CD4-positive, alpha-beta T cell treated with Interleukin-15 for 1 hour (primary cell): ENCODE results near the gene MRRF.

ENCODE experiments used
- DNase-seq: peaks from one replicate; pipeline ENCODE4 v3.0.0-alpha.2; 2020

The MRRF gene

DNA sequence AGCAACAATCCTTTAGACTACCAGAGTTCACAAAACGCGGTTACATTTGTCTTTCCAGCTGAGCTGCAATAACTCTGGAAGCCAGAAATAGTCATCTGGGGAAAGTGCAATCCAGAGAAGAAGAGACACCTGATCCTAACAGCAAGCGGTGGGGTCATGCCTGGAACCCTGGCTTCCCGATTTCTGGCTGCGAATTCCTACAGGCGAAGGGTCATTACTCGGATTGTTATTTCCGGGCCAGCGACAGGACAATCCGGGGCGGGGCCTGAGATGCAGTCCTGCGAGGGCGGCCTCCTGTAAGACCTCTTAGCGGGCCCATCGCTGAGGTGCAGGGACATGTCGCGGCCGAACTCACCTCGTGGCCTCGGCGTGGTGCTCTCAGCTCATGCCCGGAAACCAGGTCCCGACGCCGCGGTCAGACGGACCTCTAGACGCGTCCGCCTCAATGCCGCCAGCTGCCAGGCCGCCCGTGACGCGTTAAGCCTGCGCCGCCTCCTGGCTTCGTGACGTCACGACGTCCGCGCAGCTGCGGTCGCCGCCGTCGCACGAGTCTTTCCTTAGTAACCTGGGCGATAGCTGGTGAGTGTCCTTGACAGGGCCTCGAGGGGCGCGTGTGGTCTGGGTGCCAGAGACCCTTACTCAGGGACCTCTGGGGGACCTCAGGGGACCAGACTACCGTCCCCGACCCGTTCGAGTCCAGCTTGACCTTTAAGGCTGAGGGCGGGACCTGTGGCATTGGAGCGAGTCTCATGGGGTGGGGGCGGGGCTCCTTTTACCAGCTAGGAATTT is at the start of gene MRRF, which contains the start of gene RBM18:
Gene MRRF, plus strand, starts transcription at position 523 of the 789 bp plus-strand sequence. CDS start 6,010 bp downstream, outside the sequence.
Gene RBM18, minus strand, starts transcription at position 481 of the 789 bp plus-strand sequence. CDS start 3,348 bp downstream, outside the sequence.
- DNase-seq, result peak; percentile 90

DNA sequence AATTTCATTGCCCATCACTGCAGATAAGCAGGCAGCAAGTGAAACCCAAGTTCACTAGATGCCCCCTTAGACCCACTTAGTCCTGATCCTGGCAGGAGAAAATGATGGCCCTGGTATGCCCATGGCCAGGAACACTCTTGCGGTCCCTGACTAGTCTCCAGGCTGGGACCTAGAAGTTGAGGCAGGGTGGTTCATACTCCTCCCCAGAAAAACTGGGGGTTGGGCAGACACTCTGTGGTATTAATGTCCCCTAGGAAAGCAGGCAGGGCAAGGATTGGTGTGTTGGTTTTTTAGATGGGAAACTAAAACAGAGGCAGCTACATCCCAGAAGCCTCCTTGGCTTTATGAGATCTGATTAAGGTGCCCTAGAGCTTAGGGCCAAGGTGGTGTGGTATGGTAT is 49.0 kb upstream of the MRRF start:
- DNase-seq, result no peak

DNA sequence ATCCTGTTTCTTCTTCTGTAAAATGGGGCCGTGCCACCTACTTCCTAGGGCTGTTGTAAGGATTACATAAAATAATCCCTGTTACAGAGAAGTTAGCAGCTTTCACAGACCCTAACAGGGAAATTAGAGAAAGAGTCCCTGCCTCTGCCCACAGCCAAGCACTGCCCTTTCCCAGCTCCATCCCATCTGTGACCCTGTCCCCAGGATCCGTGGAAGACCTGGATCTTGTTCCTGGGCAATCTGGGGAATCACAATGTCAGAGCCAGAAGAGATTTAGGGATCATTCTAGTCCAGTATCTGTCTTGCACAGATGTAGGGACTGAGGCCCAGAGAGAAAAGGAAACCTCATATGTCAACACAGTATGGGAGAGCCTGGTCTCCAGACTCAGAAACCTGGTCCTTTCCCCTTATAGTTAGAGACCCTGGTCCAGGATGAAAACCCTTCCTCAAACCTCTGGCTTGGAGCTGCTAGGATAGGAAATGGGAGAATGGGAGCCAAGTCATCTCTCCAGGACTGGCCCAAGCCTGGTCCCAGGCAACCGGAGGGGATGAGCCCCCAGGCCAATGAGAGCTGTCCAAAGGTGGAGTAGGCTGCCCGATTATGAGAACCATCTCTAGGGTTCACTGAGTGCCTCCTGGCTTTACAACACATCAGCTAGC is 48.4 kb upstream of the MRRF start:
- DNase-seq, result no peak

DNA sequence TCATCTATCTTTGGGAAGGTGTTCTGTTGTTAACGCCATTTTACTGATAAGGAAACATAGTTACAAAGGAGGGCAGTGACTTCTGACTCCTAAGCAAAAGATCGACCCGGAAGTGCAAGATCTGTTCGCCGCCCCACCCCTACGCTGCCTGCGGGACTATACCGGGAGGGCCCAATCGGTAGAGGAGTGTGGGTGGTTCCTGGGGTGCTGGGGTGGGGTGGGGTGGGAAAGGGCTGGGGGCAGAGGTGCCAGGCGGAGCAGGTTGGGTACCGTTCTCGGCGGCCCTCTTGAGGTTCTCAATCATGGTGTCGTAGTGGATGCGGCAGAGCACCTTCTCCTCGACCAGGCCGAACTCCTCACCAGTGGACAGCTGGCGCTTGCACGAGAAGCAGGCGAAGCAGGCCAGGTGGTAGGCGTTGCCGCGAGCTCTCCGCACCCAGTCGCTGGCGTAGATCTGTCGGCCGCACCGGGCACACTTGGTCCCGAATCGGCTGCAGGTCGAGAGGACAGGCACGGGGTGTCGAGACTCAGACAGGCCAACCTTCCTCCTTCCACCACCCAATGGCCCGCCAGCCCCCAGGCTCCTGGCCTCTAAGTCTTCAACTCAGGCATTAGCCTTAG is 47.8 kb upstream of the MRRF start:
- no peak for DNase-seq

DNA sequence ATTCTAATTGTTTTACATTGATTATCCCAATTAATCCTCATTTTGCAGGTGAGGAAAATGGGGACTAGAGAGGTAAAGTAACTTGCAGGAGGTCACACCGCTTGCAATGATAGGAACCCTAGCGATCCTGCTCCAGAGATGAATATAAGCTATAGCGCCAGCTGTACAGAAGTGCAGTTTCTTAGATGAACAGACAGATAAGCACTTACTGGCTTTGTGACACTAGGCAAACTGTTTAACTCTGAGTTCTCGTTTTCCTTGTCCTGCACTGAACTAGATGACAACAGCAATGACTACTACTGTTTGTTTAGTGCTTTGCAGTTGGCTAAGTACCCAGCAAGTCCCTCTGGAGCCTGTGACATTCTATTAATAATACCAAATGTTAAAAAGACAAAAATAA is 47.0 kb upstream of the MRRF start:
- DNase-seq, result no peak

DNA sequence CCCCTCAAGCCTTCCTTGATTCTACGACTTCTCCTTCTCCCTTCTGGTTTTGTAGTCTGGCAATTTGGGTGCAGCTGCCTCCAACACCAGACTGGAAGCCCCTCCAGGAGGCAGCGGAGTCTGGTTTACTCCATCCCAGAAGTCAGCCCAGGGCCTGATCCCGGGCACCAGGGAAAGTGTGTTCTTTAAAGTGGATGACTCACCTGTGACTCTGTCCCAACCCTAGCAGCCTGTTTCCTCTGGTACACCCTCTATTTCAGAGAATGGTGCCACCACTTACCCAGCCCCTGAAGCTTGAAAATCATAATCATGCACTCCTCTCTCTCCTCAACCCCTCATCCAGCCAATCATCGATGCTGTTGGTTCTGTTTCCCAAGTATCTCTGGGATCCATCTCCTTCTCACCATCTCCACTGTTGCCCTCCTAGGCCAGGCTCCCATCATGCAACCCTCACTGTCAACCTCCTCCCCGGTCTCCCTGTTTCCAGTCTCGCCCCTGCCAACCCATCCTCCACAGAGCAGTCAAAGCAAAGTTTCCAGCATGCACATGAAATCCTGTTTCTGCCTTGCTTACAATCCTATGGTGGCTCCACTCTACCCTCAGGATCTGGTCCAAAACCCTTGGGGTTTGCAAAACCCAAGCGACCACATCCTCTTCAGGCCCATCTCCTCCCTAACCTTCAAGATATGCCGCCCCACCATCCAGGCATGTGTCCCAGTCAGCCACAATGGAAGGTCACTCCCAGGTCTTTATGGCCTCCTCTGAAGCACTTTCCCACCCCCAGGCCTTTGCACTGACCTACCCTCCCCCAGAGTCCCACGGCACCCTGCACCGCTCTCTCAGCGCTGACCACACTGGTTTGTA is 46.4 kb upstream of the MRRF start:
- no peak for DNase-seq

DNA sequence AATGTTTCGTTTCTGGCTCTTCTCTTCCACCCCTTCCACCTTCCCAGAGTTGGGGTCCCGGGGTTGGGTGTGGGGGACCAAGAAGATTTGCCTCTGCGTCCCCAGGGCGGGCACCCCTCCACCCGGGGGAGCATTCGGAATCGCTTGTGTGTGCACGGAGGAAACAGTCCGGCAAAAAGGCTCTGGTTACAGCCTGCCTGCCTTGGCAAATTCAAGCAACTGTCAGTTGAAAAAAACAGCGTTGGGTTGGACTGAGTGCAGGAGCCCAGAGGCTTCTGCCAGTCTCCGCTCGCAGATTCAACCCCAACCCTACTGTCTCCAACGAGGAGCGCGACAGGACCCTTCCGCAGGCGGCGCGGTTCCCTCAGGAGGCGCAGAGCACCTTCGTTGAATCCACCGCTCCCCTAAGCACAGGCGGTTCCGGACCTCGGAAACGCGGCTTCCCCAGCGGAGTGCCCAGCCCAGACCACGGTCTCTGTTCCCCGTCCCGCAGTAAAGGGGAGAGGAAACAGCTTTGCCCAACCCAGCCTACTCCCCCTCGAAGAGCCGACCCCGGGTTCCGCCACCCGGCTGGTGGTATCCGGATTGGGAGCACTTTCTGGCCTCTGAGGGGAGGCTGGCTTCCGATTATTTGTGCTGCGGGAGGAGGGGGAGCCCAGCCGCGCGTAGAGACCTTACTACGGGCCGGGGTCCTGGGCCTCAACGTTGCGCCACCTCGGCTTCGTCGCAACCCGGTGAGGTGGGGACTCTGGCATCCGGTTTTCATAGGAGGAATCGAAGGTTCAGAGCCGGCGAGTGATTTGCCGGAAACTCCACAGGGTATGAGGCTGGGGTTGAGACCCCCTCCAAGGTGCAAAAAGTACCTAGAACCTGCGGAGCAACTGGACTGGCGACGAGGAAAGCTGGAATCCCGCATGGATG is 45.5 kb upstream of the MRRF start:
- no peak for DNase-seq

DNA sequence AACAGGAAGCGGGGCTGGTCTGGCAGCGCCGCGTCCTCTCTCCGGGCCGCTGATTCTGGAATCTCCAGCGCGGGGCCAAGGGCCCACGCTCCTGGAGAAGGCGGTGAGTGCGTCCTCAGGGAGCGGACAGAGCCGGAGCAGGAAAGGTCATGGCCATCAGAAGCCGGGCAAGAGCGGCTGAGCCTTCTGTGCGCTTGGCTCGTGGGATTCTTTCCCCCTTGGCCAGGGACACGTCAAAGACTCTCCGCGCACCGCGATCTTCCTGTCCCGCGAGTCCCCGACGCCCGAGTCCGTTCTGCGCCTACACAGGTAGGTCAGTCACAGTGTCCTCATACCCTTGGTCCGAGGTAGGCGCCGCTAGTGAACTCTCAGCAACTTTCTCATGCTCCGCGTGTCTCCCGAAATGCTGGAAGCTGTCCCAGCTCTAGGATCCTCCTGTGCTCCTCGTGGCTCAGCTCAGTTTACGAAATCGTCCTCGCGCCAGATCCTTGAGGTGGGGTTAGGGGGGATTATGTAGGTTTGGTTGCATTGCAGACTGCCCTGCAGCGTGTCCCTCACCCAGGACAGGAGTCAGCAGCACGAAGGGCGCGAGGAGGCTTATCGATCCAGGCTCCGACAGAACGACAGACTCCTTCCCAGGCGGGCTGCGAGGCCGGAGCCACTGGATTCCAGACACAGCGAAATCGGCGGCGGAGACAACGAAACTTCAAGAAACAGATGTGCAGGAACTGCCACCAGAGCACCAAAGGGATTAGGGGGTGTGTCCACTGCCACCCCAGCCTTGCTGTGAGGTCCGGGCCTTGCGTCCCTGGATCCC is 44.6 kb upstream of the MRRF start:
- no peak for DNase-seq

DNA sequence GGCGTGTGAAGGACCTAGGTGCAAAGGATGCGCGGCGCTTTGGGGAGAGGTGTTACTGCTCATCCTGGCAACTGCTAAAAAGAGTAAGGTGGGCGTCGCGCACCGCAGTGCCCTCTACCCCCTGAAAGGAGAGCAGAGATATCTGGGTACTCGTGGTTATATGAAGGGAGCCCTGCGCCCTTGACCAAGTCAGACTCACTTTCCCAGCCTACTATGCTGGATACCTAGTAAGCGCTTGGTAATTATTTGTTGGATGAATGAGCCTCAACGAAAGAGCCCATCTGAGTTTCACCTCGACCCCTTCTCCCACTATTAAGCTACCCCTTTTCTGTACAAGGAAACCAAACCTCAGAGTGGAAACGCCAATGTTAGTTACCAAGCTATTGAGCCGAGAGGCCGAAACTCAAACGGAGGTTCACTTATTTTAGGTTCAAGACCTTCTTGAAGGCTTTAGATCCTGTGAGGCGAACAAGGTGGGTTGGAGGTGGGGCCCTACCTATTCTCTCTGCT is 44.0 kb upstream of the MRRF start:
- DNase-seq, result no peak

DNA sequence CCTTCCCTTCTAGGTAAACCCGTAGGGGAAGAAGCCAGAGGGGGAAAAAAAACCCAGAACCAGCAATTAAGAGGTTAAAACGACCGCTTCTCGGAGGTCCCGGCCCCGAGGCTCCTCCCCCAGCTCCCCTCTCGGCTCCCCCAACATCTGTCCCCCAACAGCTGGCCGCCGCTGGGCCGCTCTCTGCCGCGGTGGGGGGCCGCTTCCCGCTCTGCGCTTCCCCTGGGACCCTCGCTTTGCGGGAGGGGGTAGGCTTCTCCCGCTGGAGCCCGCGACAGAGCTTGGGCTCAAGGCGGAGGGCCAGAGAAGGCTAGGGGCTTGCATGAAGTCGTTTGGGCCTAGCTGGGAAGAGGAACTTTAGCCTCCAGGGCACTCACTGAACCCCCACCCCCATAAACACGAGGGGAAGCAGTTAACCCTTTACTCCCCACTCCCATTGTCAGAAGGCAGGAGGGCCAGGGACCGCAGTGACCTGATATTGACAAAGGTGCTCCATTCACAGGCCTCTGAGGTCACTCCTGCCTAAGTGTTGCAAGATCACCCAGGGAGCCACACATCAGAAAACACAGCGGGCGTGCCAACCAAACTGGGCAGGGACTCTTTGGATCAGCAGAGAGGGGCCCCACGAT is 43.4 kb upstream of the MRRF start:
- no peak for DNase-seq

- no peak for DNase-seq
Observed at GRCh38 chr9:122222791-122223190, 41.9 kb upstream of the MRRF start.

DNA sequence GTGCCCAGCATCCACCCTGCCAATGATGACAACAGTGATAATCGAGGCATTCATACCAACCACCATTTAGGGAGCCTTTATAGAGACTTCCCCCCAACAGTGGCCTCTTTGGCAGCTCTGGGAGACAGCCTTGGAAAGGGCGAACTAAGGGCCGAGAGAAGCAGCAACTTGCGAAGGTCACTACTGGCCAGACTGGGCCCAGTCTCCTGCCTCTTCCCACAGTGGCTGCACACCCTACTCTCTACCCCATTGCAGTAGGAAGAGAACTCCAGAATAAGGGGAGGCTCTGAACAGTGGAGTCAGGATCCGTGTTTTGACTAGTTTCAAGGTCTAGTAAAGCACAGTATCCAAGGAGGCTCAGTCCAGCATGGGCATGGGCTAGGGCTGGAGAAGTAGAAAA is 41.2 kb upstream of the MRRF start:
- no peak for DNase-seq

- DNase-seq, result no peak
Observed at GRCh38 chr9:122225312-122226141, 39.2 kb upstream of the MRRF start.

- DNase-seq, result no peak
Observed at GRCh38 chr9:122226142-122226757, 38.4 kb upstream of the MRRF start.

DNA sequence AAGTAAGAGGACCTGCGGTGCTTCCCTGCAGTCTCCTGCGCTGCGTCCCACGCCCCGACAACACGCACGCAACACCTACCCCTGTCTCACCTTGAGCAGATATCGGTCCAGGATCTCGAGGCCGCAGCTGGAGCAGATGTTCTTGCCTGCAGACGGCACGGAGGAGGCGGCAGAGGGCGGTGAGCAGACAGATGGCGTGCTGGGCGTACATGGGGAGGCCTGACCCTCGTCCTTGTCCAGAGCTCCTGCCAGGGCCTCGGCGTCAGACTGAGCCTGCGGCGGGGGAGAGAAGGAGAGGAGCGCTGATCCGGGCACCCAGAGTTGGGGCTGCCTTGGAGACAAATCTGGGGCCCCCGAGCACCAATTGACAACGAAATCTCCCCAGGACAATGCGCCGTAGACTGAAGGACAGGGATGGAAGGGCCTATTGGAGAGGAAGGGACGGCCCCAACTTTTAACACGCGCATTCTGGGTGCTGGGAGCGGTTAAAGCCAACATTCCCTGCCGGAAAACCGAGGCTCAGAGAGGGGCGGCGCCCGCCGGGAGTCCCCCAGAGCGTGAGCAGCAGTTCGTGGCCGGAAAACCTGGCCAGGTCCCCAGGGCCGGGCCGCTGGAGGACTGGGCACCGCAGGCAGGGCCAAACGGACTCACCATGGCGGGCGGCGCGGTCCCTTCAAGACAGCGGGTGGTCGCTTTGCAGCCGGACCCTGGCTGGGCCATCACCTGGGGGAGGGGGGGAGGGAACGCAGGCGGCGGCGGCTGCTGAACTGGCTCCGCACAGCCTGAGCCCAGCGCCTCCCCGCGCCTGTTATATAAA is 37.7 kb upstream of the MRRF start:
- no peak for DNase-seq

DNA sequence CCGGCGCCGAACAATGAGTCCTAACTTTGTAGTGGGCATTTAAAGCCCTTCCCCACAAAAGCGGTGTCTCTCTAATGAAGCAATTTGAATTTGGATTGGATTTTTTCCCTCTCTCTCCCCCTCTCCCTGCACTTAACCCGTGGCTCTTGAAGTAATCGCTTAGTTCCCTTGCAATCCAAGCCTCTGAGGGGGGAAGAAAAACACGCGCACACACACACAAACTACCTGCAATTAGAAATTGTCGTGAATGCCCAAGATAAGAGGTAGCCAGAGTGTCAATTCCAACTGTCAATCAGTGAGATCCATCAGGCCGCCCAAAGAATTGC is 37.1 kb upstream of the MRRF start:
- DNase-seq, result no peak

DNA sequence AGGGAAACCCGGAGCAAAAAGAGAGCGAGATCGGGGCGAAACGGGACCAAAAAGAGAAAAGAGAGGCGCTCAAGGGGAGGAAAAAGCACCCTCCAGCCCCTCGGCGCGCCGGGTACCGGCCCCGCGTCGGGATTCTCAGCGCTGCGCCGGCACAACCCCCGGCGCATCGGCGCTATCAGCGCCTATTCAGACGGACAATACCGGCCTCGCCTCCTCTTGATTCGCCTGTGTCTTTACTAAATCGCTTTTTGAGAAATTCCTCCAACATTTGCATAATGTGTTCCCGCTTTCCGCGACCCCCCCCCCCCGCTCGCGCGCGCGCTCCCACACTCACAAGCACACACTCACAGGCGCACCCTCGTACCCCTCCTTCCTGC is 36.5 kb upstream of the MRRF start:
- DNase-seq, result no peak
